Choroid plexus epithelial cell (primary cell): ENCODE results near the gene ADCYAP1R1.

Experiments
- DNase-seq: peaks from one replicate; pipeline ENCODE4 v3.0.0-alpha.2; 2010; ENCODE audit warnings: low read depth
- H3K4me3 ChIP-seq: 2 replicates; pipeline ENCODE4 v1.5.1; 2011; ENCODE audit warnings: low read depth, mild to moderate bottlenecking, control low read depth, low read length, moderate library complexity
- TF ChIP-seq, protein P1 (sequence below): conservative IDR thresholded peaks from 2 replicates; pipeline ENCODE4 v1.5.1; 2011; ENCODE audit warnings: low read depth, mild to moderate bottlenecking, control low read depth, inconsistent platforms, low read length, moderate library complexity

ADCYAP1R1 gene

DNA sequence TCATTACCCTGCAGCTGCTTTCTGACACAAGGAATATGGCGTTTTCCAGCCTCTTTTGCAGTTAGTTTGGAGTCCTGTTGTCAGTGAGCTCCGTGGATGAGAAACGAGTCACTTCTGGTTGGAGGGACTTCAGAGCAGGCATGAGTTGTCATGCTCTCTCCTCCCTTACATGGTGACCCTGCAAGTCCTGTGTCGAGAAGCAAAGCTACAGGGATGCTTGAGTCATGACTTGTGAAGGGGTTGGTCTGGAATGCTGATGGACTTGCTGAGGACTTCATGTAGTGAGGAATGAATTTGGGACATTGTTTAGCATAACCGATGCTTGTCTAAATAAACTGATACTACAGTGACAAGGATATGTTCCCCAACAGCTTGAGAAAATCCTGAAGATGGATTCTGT is 108.8 kb downstream of the ADCYAP1R1 start:
- no peak overlapping the region for H3K4me3 ChIP-seq
- TF ChIP-seq, protein P1, sequence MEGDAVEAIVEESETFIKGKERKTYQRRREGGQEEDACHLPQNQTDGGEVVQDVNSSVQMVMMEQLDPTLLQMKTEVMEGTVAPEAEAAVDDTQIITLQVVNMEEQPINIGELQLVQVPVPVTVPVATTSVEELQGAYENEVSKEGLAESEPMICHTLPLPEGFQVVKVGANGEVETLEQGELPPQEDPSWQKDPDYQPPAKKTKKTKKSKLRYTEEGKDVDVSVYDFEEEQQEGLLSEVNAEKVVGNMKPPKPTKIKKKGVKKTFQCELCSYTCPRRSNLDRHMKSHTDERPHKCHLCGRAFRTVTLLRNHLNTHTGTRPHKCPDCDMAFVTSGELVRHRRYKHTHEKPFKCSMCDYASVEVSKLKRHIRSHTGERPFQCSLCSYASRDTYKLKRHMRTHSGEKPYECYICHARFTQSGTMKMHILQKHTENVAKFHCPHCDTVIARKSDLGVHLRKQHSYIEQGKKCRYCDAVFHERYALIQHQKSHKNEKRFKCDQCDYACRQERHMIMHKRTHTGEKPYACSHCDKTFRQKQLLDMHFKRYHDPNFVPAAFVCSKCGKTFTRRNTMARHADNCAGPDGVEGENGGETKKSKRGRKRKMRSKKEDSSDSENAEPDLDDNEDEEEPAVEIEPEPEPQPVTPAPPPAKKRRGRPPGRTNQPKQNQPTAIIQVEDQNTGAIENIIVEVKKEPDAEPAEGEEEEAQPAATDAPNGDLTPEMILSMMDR, result no peak
- no peak for DNase-seq
